Gastroesophageal sphincter (tissue), 4 donors: ENCODE measurements around the gene MTHFD1L. TPM values are rescaled to one million over a fixed set of nuclear protein-coding genes. Genes with fewer than 3 reads are reported as not detected.

ENCODE experiments used
- ATAC-seq: fragments of 150-250 bp; one replicate; pipeline ENCODE4 v1.9.1; 2016; ENCODE audit warnings: mild to moderate bottlenecking, moderate library complexity
- H3K27ac ChIP-seq, 4 donors: fragments of 200-600 bp; sonication (generic) in 3 of 4; 1 replicate in 3 of 4; 2 replicates in 1 of 4; pipeline ENCODE4 v1.5.1; 2016 to 2019
- H3K27me3 ChIP-seq: fragments of 200-600 bp; sonication (generic); one replicate; pipeline ENCODE4 v1.5.1; 2019
- H3K36me3 ChIP-seq, 2 donors: fragments of 200-600 bp; sonication (generic); one replicate each; pipeline ENCODE4 v1.5.1; 2019; ENCODE audit warnings: control low read depth in 1 of 2
- H3K4me1 ChIP-seq, 3 donors: fragments of 200-600 bp; sonication (generic); 1 replicate in 2 of 3; 2 replicates in 1 of 3; pipeline ENCODE4 v1.5.1; 2016 to 2019; ENCODE audit warnings: control low read depth in 2 of 3
- H3K4me3 ChIP-seq, 2 donors: fragments of 200-600 bp; sonication (generic); one replicate each; pipeline ENCODE4 v1.5.1; 2019; ENCODE audit warnings: mild to moderate bottlenecking in 1 of 2, moderate library complexity in 1 of 2
- H3K9me3 ChIP-seq, 3 donors: fragments of 200-600 bp; sonication (generic); one replicate each; pipeline ENCODE4 v1.5.1; 2017 to 2019; ENCODE audit warnings: control low read depth in 2 of 3
- EP300 ChIP-seq: sonication (generic); formaldehyde crosslinking; IDR thresholded peaks from one replicate; pipeline ENCODE4 v1.6.1; 2017; ENCODE audit warnings: antibody characterized with exemption, mild to moderate bottlenecking
- POLR2A ChIP-seq, 2 donors: fragments of 450-650 bp; IDR thresholded peaks; one replicate each; pipeline ENCODE4 v1.6.1; 2017; ENCODE audit warnings: antibody characterized with exemption in 2 of 2, mild to moderate bottlenecking in 2 of 2, moderate library complexity in 1 of 2
- POLR2AphosphoS5 ChIP-seq: sonication (generic); formaldehyde crosslinking; IDR thresholded peaks from one replicate; pipeline ENCODE4 v1.6.1; 2017; ENCODE audit warnings: antibody characterized with exemption
- WGBS, 2 donors: methylation state at CpG; one replicate each; pipeline ENCODE4 v1.1.5; 2018; ENCODE audit warnings: low coverage in 1 of 2; 5-methylcytosine and 5-hydroxymethylcytosine counted together
- total RNA-seq, 4 donors: library from RNA; depleted of rRNA; stranded (reverse); fragments of >200 nt; gene quantifications; one replicate each; pipeline ENCODE4 v1.1.0, GENCODE V29; 2016
- TF ChIP-seq, protein P1 (sequence below), 4 experiments: fragments of 200-600 bp in 2 of 4; fragments of 450-650 bp in 2 of 4; sonication (generic) in 1 of 4; IDR thresholded peaks; one replicate each; pipeline ENCODE4 v1.5.1; 2017 to 2019; ENCODE audit warnings: antibody characterized with exemption in 4 of 4, mild to moderate bottlenecking in 2 of 4, moderate library complexity in 2 of 4

The MTHFD1L gene
- total RNA-seq, 4 donors from 2014 or later: 1.2 to 10.8 (median 4.0) TPM

DNA sequence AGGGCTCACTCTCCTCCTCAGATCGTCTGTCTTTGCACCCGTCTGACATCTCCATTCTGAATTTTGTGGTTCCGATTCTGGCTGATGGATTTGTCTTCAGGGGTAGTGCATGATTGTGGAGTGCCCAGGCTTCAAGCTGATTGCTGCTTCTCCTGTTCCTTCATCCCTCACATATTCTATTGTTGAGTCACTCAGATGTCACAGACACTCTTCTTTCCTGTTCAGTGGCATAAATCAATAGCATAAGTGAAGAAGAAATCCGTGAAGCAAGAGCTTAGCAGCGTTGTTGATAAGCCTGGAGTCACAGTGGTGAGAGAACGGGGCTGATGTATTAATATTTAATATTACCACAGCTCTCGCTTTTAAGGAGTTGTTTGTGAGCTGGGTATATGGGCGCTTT lies 152.5 kb downstream of the MTHFD1L start:
- Histone ChIP-seq H3K27ac (no peak overlapping the region), H3K36me3 (no peaks in the 10 kb centered on the region), H3K4me1 (peaks cover 0 to 18% (median 3%) of the 10 kb centered on the region in 3 donors), H3K9me3 (no peaks in the 10 kb centered on the region), H3K27me3 (no peaks in the 10 kb centered on the region), H3K4me3 (no peak overlapping the region)
- ATAC-seq: no peak
- WGBS, 2 donors: 91 to 93% methylated on average over 3 to 7 of the region's 8 CpGs
- TF ChIP-seq EP300 (no peak), POLR2AphosphoS5 (no peak), POLR2A (IDR thresholded peaks at IDR 0.05) (no peak)
- TF ChIP-seq, protein P1, sequence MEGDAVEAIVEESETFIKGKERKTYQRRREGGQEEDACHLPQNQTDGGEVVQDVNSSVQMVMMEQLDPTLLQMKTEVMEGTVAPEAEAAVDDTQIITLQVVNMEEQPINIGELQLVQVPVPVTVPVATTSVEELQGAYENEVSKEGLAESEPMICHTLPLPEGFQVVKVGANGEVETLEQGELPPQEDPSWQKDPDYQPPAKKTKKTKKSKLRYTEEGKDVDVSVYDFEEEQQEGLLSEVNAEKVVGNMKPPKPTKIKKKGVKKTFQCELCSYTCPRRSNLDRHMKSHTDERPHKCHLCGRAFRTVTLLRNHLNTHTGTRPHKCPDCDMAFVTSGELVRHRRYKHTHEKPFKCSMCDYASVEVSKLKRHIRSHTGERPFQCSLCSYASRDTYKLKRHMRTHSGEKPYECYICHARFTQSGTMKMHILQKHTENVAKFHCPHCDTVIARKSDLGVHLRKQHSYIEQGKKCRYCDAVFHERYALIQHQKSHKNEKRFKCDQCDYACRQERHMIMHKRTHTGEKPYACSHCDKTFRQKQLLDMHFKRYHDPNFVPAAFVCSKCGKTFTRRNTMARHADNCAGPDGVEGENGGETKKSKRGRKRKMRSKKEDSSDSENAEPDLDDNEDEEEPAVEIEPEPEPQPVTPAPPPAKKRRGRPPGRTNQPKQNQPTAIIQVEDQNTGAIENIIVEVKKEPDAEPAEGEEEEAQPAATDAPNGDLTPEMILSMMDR (IDR thresholded peaks at IDR 0.05): no peak

DNA sequence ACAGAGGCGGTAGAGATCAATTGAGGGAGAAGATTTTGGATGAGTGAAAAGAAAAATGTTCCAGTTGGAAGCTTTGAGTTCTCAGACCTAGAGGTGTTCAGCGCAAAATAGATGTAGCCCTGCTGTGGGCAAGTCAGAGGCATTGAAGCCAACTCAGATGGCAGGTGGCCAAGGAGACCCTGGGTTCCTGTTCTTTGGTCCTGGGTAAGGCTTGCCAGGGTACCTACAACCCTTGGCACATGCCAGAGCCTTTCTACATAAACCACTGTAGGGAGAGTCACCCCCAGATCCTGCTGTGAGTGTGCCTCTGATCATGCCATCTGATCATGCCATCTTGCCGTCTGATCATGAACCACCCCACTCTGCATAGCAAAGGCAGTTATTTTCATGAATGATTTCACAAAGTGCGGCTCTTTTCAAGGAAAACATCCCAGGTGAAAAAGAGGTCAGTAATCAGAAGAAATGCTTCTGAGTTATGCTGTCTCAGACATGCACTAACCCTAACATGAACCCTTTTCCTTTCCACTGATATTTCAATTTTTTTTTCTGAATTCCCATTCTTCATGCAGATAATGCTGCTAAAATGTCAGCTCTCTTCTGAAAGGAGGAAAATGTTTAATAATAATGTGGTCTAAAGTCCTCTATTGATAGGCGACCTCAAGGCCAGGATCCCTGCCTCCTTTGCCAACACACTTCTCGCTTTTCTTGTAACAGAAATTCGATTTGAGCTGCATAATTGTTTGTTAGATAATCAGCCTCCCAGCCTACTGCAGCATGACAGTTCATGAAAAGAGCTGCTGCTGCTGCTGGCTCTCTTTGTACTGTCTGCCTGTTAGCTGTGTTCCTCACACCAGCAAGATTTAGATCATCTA lies 153.6 kb downstream of the MTHFD1L start:
- ATAC-seq: no peak
- H3K9me3 ChIP-seq: no peaks in the 10 kb centered on the region

DNA sequence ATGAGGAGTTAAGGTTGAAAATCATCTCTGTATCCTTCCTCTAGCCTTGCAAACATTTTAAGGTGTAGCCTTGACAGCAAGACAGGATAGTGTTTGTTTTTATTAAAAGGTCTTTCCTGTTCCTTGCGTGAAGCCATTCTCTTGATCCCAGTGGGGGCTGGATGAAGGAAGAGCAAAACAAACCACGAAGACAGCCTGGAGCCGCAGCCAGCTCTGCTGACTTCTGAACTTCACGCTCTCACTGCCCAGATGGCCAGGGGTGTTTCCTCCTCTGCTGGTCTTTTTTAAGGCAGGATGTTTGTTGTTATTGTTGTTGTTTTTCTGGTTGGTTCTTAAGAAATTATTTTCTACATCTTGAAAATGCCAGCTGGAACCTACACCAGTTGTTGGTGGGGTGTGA lies 156.4 kb downstream of the MTHFD1L start:
- Histone ChIP-seq H3K27me3 (no peaks in the 10 kb centered on the region), H3K27ac (no peak overlapping the region)

More for the DNA sequence above, 153.6 kb downstream of the MTHFD1L start:
- H3K27ac ChIP-seq: no peak overlapping the region
- peaks cover 0 to 17% (median 3%) of the 10 kb centered on the region in 3 donors for H3K4me1 ChIP-seq
- H3K36me3 ChIP-seq: no peaks in the 10 kb centered on the region
- 56 to 72% methylated on average over 6 of the region's 7 CpGs for WGBS, 2 donors
- H3K27me3 ChIP-seq: no peaks in the 10 kb centered on the region
- TF ChIP-seq POLR2AphosphoS5 (no peak), EP300 (no peak), POLR2A (IDR thresholded peaks at IDR 0.05) (no peak)
- TF ChIP-seq, protein P1 (IDR thresholded peaks at IDR 0.05): no peak
- no peak overlapping the region for H3K4me3 ChIP-seq

DNA sequence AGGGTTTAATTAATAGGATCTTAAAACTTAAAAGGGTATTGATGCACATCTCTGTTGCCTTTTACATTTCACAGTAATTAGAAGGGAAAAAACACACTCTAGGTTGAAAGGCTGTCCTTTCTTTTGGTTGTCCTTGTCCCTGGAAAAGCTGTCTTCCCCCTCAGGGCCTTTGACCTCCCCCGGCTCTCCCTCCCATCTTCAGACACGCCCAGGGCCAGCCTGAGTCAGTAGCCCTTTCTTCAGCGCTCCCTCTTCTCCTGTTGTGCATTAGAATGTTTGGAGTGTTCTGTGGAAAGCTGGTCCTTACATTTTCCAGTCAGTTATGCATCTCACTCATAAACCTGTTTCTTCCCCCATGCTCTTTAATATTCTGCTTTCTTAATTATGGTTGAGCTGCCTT lies 157.0 kb downstream of the MTHFD1L start:
- Histone ChIP-seq H3K9me3 (no peaks in the 10 kb centered on the region), H3K27ac (no peak overlapping the region), H3K27me3 (no peaks in the 10 kb centered on the region), H3K4me1 (peaks cover 0 to 10% (median 0%) of the 10 kb centered on the region in 3 donors), H3K4me3 (no peak overlapping the region), H3K36me3 (no peaks in the 10 kb centered on the region)
- WGBS, 2 donors: 86 to 89% methylated on average over 3 of the region's 3 CpGs
- TF ChIP-seq POLR2AphosphoS5 (no peak), POLR2A (IDR thresholded peaks at IDR 0.05) (no peak), EP300 (no peak)
- TF ChIP-seq, protein P1 (IDR thresholded peaks at IDR 0.05): no peak
- ATAC-seq: no peak

More for the DNA sequence above, 156.4 kb downstream of the MTHFD1L start:
- TF ChIP-seq, protein P1 (IDR thresholded peaks at IDR 0.05): no peak
- TF ChIP-seq POLR2A (IDR thresholded peaks at IDR 0.05): no peak
- no peak for TF ChIP-seq POLR2AphosphoS5
- no peak for TF ChIP-seq EP300
- whole genome bisulfite sequencing, 2 donors: 41 to 56% methylated on average over 3 to 4 of the region's 4 CpGs
- ATAC-seq: no peak
- Histone ChIP-seq H3K4me1 (peaks cover 0 to 10% (median 0%) of the 10 kb centered on the region in 3 donors), H3K4me3 (no peak overlapping the region), H3K9me3 (no peaks in the 10 kb centered on the region), H3K36me3 (no peaks in the 10 kb centered on the region)

DNA sequence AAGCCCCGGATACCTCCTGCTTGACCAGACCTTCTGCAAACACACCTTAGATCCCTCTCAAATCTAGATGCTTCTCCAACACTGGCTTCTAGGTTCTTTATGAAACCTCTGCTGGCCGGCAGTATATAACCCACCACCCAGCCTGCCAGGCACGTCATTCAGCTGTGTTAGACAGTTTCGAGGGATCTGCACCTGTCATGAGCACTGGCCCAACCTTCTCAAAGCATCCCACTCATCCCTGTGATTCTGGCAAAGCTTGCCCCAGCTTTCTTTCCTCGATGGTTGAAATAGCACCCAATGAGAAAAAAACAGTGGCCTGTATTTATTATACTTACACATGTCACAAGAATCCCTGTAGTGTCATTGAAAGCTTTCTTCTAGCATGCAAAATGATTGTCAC lies 157.8 kb downstream of the MTHFD1L start:
- 100% methylated on average over 3 of the region's 5 CpGs; no CpG with 5 or more reads in 1 of the 2 donors for WGBS, 2 donors
- peaks cover 0 to 10% (median 0%) of the 10 kb centered on the region in 3 donors for H3K4me1 ChIP-seq
- no peaks in the 10 kb centered on the region for H3K9me3 ChIP-seq
- no peak overlapping the region for H3K27ac ChIP-seq
- no peak for ATAC-seq
- TF ChIP-seq POLR2AphosphoS5 (no peak), POLR2A (IDR thresholded peaks at IDR 0.05) (no peak), EP300 (no peak)
- TF ChIP-seq, protein P1 (IDR thresholded peaks at IDR 0.05): no peak
- H3K4me3 ChIP-seq: no peak overlapping the region
- no peaks in the 10 kb centered on the region for H3K27me3 ChIP-seq
- no peaks in the 10 kb centered on the region for H3K36me3 ChIP-seq
